H9 (cell line): ENCODE data around the gene HOXD4. TPM values are rescaled to one million over a fixed set of nuclear protein-coding genes. Genes with fewer than 3 reads are reported as not detected.

ENCODE experiments used
- DNase-seq: peaks from one replicate; pipeline ENCODE4 v3.0.0-alpha.2; 2017
- H2AFZ ChIP-seq: one replicate; pipeline ENCODE4 v1.6.1; 2013; ENCODE audit warnings: mild to moderate bottlenecking, low read length, control low read depth, moderate library complexity
- H2AK5ac ChIP-seq: 2 replicates; pipeline ENCODE4 v1.6.1; 2013; ENCODE audit warnings: low read length, control low read depth, mixed read lengths; ENCODE audit not compliant: insufficient read length
- H2BK120ac ChIP-seq: one replicate; pipeline ENCODE4 v1.6.1; 2013; ENCODE audit warnings: low read depth, mild to moderate bottlenecking, low read length, control low read depth, inconsistent platforms; ENCODE audit not compliant: poor library complexity, severe bottlenecking
- H2BK12ac ChIP-seq: 2 replicates; pipeline ENCODE4 v1.6.1; 2013; ENCODE audit warnings: low read length, control low read depth, mixed read lengths, low read depth; ENCODE audit not compliant: insufficient read length
- H2BK15ac ChIP-seq: 2 replicates; pipeline ENCODE4 v1.6.1; 2013; ENCODE audit warnings: low read depth, low read length, control low read depth
- H2BK20ac ChIP-seq: one replicate; pipeline ENCODE4 v1.6.1; 2013; ENCODE audit warnings: low read depth, mild to moderate bottlenecking, low read length, control low read depth, inconsistent platforms; ENCODE audit not compliant: poor library complexity, severe bottlenecking
- H2BK5ac ChIP-seq: 2 replicates; pipeline ENCODE4 v1.6.1; 2013; ENCODE audit warnings: low read length, control low read depth, mixed read lengths; ENCODE audit not compliant: insufficient read length
- H3K14ac ChIP-seq: 2 replicates; pipeline ENCODE4 v1.6.1; 2013; ENCODE audit warnings: low read length, control low read depth; ENCODE audit not compliant: insufficient read depth
- H3K18ac ChIP-seq: 2 replicates; pipeline ENCODE4 v1.6.1; 2013; ENCODE audit warnings: low read depth, mild to moderate bottlenecking, mixed read lengths, low read length, control low read depth; ENCODE audit not compliant: insufficient read length
- H3K23ac ChIP-seq: 2 replicates; pipeline ENCODE4 v1.6.1; 2013; ENCODE audit warnings: low read length, control low read depth, mixed read lengths, low read depth; ENCODE audit not compliant: insufficient read length
- H3K23me2 ChIP-seq: 2 replicates; pipeline ENCODE4 v1.6.1; 2013; ENCODE audit warnings: low read depth, mild to moderate bottlenecking, mixed read lengths, low read length, control low read depth; ENCODE audit not compliant: insufficient read length, poor library complexity, severe bottlenecking
- H3K27ac ChIP-seq: 2 replicates; pipeline ENCODE4 v1.5.1; 2013; ENCODE audit warnings: low read length, control low read depth, mixed read lengths, low read depth; ENCODE audit not compliant: insufficient read length
- H3K27me3 ChIP-seq: 2 replicates; pipeline ENCODE4 v1.6.1; 2013; ENCODE audit warnings: low read length, control low read depth, inconsistent platforms; ENCODE audit not compliant: insufficient read depth
- H3K4ac ChIP-seq: 2 replicates; pipeline ENCODE4 v1.6.1; 2013; ENCODE audit warnings: low read depth, mild to moderate bottlenecking, control low read depth, inconsistent platforms, low read length, moderate library complexity
- H3K4me1 ChIP-seq: 2 replicates; pipeline ENCODE4 v1.6.1; 2013; ENCODE audit warnings: low read length, control low read depth, inconsistent platforms; ENCODE audit not compliant: insufficient read depth
- H3K4me2 ChIP-seq: 2 replicates; pipeline ENCODE4 v1.6.1; 2013; ENCODE audit warnings: low read length, control low read depth, mixed read lengths; ENCODE audit not compliant: insufficient read length, insufficient read depth
- H3K56ac ChIP-seq: 2 replicates; pipeline ENCODE4 v1.6.1; 2013; ENCODE audit warnings: low read depth, mild to moderate bottlenecking, mixed read lengths, low read length, control low read depth; ENCODE audit not compliant: insufficient read length
- H3K79me1 ChIP-seq: 2 replicates; pipeline ENCODE4 v1.6.1; 2013; ENCODE audit warnings: low read depth, mild to moderate bottlenecking, moderate library complexity, low read length, control low read depth, inconsistent platforms; ENCODE audit not compliant: insufficient read depth, poor library complexity, severe bottlenecking
- H3K79me2 ChIP-seq: 2 replicates; pipeline ENCODE4 v1.6.1; 2013; ENCODE audit warnings: low read length, control low read depth, inconsistent platforms; ENCODE audit not compliant: insufficient read depth
- H3K9ac ChIP-seq: 2 replicates; pipeline ENCODE4 v1.6.1; 2013; ENCODE audit warnings: low read length, control low read depth, mixed read lengths; ENCODE audit not compliant: insufficient read length; ENCODE audit errors: extremely low read depth
- H3K9me3 ChIP-seq: one replicate; pipeline ENCODE4 v1.6.1; 2013; ENCODE audit warnings: low read depth, low read length, inconsistent platforms; ENCODE audit not compliant: control insufficient read depth
- H3T11ph ChIP-seq: one replicate; pipeline ENCODE4 v1.6.1; 2013; ENCODE audit warnings: mild to moderate bottlenecking, low read length, control low read depth, inconsistent platforms
- H4K20me1 ChIP-seq: one replicate; pipeline ENCODE4 v1.6.1; 2013; ENCODE audit not compliant: control insufficient read depth, insufficient read length, insufficient read depth
- H4K5ac ChIP-seq: 2 replicates; pipeline ENCODE4 v1.6.1; 2013; ENCODE audit warnings: low read depth, mild to moderate bottlenecking, mixed read lengths, low read length, control low read depth; ENCODE audit not compliant: insufficient read length
- H4K8ac ChIP-seq: replicated peaks from 2 replicates; pipeline ENCODE4 v1.6.1; 2013; ENCODE audit warnings: low read length, control low read depth, mixed read lengths, low read depth; ENCODE audit not compliant: insufficient read length
- H4K91ac ChIP-seq: 2 replicates; pipeline ENCODE4 v1.6.1; 2013; ENCODE audit warnings: low read depth, mild to moderate bottlenecking, moderate library complexity, mixed read lengths, low read length, control low read depth; ENCODE audit not compliant: insufficient read length
- H3K27ac Mint-ChIP-seq, 3 experiments: 2 replicates in 2 of 3; 3 replicates in 1 of 3; pipeline ENCODE4 v1.8.0; 2020 to 2021; ENCODE audit warnings: mixed read lengths in 3 of 3, mild to moderate bottlenecking in 1 of 3, moderate library complexity in 1 of 3
- H3K27me3 Mint-ChIP-seq: 2 replicates; pipeline ENCODE4 v1.8.0; 2021; ENCODE audit warnings: low read depth, mild to moderate bottlenecking, moderate library complexity, mixed read lengths
- H3K36me3 Mint-ChIP-seq, 3 experiments: 2 replicates in 2 of 3; 3 replicates in 1 of 3; pipeline ENCODE4 v1.8.0; 2020 to 2021; ENCODE audit warnings: low read depth in 3 of 3, mixed read lengths in 3 of 3; ENCODE audit not compliant: insufficient read depth in 1 of 3
- H3K4me1 Mint-ChIP-seq, 2 experiments: 2 replicates each; pipeline ENCODE4 v1.8.0; 2020; ENCODE audit warnings: mixed read lengths in 2 of 2
- H3K4me3 Mint-ChIP-seq, 2 experiments: 2 replicates in 1 of 2; 3 replicates in 1 of 2; pipeline ENCODE4 v1.8.0; 2020 to 2021; ENCODE audit warnings: mild to moderate bottlenecking in 2 of 2, mixed read lengths in 2 of 2, moderate library complexity in 1 of 2
- H3K9me3 Mint-ChIP-seq, 2 experiments: 2 replicates in 1 of 2; 3 replicates in 1 of 2; pipeline ENCODE4 v1.8.0; 2020; ENCODE audit warnings: mild to moderate bottlenecking in 2 of 2, mixed read lengths in 2 of 2, moderate library complexity in 1 of 2
- CTCF ChIP-seq: fragments of 200-600 bp; sonication (generic); conservative IDR thresholded peaks from 3 replicates; pipeline ENCODE4 v1.8.0; 2021; ENCODE audit warnings: antibody characterized with exemption, mild to moderate bottlenecking
- WGBS: extraction: QIAGEN DNeasy Blood & Tissue Kit; methylation state at CpG from one replicate; pipeline ENCODE4 v1.1.7; 2013; ENCODE audit warnings: missing lambda C conversion rate, low lambda C conversion rate, mixed read lengths; ENCODE audit not compliant: insufficient read length; ENCODE audit errors: extremely low coverage; 5-methylcytosine and 5-hydroxymethylcytosine counted together
- total RNA-seq: library from RNA; stranded (reverse); gene quantifications from 2 replicates; pipeline ENCODE4 v1.2.1, GENCODE V29; 2021

Gene HOXD4
- total RNA-seq, 1 experiment from 2014 or later: not detected

- no peak overlapping the region for H2BK15ac ChIP-seq
- H3K4me2 ChIP-seq: no peak overlapping the region
- peaks cover 100% of the 10 kb centered on the region for H3K27me3 Mint-ChIP-seq
- H3K9ac ChIP-seq: no peak overlapping the region
- H3K14ac ChIP-seq: no peak overlapping the region
- H3K79me1 ChIP-seq: no peaks in the 10 kb centered on the region
- H3K9me3 Mint-ChIP-seq: peaks cover 3 to 18% of the 10 kb centered on the region in 2 experiments
- no peak overlapping the region for H2BK5ac ChIP-seq
- no peak overlapping the region for H3K56ac ChIP-seq
- no peaks in the 10 kb centered on the region for H3K9me3 ChIP-seq
- no peak overlapping the region for H2AFZ ChIP-seq
- no CpG with 5 or more reads among the region's 14 CpGs for WGBS
- no peak overlapping the region; a peak in 1 of 7 replicates for H3K27ac Mint-ChIP-seq
- no peak overlapping the region for H2BK20ac ChIP-seq
- peak overlapping the region in 1 of 2 experiments; percentile 56; a peak in 2 of 5 replicates for H3K4me3 Mint-ChIP-seq
- no peak overlapping the region for H2BK120ac ChIP-seq
- no peak overlapping the region for H3K4ac ChIP-seq
- H3K4me1 Mint-ChIP-seq: peaks cover 30 to 44% of the 10 kb centered on the region in 2 experiments
- H3K27me3 ChIP-seq: peaks cover 98% of the 10 kb centered on the region
- H4K91ac ChIP-seq: no peak overlapping the region
- H4K8ac ChIP-seq: no peak overlapping the region
- H3K27ac ChIP-seq: no peak overlapping the region
- no peaks in the 10 kb centered on the region for H4K20me1 ChIP-seq
- DNase-seq: no peak
- peaks cover 0 to 6% (median 0%) of the 10 kb centered on the region in 3 experiments; a peak in 2 of 7 replicates for H3K36me3 Mint-ChIP-seq
- H3K18ac ChIP-seq: no peak overlapping the region
- TF ChIP-seq CTCF: no peak
- H3K23ac ChIP-seq: no peak overlapping the region
- H2AK5ac ChIP-seq: no peak overlapping the region
- no peak overlapping the region for H4K5ac ChIP-seq
- H2BK12ac ChIP-seq: no peak overlapping the region
- H3K79me2 ChIP-seq: no peaks in the 10 kb centered on the region
- no peaks in the 10 kb centered on the region for H3K4me1 ChIP-seq
- H3K23me2 ChIP-seq: no peaks in the 10 kb centered on the region
- H3T11ph ChIP-seq: no peak overlapping the region
Observed at GRCh38 chr2:176172895-176173566, 21.7 kb downstream of the HOXD4 start.
